T-helper 1 cell treated with Interleukin-12 subunit alpha and Interleukin-12 subunit beta and Interleukin-4 antibody, amounts not matched to agents 30 ng/mL and 1 ng/mL, for 36 hours (primary cell): Measurements from ENCODE around the gene LYZL1. TPM values are rescaled to one million over a fixed set of nuclear protein-coding genes. Genes with fewer than 3 reads are reported as not detected.
"Not testable (repeated sequence)": the region's sequence is repeated elsewhere in the genome, so short reads cannot be mapped to it uniquely, and the experiment has no call there.

ENCODE experiments used
- intact Hi-C: fragments of 100-400 bp; cut with micrococcal nuclease; formaldehyde crosslinking; loops from one replicate; pipeline ENCODE4 v1.15.1; 2024
- total RNA-seq: library from RNA; stranded (reverse); gene quantifications from 2 replicates; pipeline ENCODE4 v1.2.3, GENCODE V29; 2022

LYZL1 gene
- not detected in 2 replicates for total RNA-seq

DNA sequence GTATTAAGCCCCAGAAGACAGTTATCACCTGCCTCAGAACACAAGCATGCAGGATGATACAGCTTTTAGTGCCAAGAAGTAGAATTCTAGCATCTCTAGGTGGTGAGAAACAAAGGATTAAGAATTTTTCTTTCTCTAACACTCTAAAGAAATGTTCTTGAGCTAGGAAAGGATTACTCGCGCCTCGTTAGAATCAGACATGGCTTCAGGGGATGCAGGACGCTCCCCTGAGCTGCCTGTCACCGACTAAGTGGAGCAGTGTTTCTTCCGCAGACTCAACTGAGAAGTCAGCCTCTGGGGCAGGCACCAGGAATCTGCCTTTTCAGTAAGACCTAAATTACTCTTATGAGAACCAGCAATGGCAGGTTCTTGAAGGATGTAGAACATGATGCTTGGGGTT lies at the start of gene LYZL1:
Gene LYZL1, plus strand, starts transcription at position 165 of the 400 bp plus-strand sequence. CDS start 2,798 bp downstream, outside the sequence.
- intact Hi-C loops = not testable (repeated sequence)

DNA sequence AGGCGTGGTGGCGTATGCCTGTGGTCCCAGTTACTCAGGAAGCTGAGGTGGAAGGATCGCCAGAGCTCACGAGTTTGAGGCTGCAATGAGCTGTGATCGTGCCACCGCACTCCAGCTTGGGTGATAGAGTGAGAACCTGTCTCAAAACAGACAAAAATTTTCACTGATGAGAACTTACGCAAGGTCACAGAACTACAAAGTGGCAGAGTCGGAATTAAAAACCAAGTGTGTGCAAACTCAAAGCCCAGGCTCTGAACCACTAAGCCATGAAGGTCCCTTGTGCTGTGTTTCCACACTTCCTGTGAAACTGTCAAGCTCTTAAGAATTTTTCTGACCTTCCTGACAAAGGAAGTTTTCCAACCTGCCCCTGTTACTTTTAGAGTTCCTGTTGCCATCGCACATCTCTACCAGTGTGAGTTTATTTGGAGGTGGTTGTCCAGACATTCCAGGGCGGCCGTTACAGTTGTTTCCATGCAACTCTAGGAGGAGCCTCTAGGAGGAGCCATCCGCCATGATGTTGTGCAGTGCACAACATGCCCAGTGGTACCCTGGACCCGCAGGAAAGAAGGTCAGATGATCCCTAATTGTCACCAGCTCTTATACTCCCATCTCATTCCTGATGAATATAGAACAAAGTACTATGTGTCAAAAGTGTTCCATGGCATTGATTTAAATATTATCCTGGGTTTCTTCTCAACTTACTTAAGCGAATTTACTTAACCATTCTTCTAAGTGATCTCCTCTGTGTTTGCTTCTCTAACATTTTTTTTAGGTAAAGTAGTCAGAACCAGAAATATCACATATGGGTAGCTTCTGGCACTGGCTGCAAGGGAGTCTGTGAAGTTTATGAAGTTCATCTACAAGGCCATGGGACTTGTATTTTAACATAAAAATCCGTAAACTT lies 49.0 kb upstream of the LYZL1 start:
- intact Hi-C loops = no loop called here

DNA sequence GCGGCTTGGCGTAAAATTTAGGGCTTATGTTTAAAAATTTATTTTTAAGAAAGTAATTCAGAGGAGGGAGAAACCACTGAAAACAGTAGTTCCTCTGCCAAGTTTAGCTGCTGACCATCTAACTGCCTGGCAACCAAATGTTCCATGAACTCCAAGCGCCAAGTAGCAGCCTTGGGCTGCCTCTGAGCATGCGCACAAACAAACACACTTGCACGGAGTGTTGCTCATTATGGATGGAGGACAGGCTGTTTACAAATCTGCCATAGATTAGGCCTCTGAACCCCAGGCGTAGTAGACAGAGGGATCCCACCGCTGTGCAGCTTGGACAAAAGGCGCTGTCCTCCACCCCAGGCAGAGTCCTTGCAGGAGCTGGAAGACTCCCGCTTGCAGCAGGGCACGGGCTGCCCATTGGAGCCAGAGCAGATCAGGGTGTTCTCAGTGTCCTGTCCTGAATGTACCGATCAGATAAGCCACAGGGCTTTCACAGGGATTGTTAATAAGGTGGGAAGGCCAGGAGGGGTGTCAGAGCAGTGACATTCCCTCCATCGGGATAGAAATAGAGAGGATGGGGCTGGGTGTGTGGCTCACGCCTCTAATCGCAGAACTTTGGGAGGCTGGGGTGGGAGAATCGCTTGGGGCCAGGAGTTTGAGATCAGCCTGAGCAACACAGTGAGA lies 47.7 kb upstream of the LYZL1 start:
- intact Hi-C loops = no loop called here

DNA sequence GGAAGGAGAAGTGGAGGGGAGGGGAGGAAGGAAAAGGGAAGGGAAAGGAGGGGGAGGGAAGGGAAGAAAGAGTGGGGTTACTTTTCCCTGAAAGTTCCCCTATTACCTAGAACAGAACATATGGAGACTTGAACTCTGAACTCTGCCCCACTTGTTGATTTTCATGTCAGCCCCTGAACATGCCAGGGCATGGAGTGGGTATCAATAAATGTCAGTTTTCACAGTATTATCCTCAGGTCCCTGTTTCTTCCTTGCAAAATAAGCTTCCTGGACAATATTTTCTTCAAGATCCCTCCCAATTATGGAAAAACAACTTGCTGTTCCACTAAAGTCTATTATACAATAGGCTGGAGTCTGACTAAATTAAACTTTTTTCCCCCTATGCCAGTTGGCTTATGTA lies 46.9 kb upstream of the LYZL1 start:
- intact Hi-C loops = no loop called here

DNA sequence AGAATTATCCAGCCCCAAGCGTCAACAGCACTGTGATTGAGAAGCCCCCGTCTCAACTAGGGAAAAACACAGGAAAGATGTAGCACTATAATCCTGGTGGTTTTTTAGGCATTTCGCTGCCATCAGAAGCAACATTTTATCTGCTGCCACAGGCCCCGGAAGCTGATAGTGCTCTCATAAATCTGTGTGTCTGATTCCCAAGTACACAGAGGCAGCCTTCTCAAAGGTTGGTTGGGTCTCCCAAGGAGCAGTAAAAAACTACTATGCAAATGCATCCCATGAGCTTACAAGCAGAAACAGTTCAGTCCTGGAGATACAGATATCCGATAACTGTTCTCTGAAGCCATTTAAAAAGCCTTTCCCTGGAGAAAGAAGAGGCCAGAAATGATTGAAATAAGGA lies 45.8 kb upstream of the LYZL1 start:
- intact Hi-C loops = no loop called here

DNA sequence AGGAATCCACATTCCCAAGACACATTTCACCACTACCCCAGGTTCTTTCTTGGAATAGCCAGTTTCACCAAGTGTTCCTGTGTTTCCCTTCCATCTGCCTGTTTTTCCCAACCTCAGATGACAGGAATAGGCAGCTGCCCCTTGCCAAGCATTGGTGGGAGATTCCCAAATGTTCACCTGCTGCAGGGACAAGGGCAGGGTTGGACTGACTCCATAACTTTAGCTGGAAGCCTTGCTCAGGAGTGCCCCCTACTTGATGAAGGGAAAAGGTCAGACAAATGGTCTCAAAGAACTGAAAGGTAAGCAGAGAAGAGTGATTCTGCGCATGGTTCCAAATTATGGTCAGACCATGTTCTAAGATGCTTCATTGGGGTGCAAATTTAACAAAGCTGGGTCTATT lies 45.1 kb upstream of the LYZL1 start:
- intact Hi-C loops = no loop called here

DNA sequence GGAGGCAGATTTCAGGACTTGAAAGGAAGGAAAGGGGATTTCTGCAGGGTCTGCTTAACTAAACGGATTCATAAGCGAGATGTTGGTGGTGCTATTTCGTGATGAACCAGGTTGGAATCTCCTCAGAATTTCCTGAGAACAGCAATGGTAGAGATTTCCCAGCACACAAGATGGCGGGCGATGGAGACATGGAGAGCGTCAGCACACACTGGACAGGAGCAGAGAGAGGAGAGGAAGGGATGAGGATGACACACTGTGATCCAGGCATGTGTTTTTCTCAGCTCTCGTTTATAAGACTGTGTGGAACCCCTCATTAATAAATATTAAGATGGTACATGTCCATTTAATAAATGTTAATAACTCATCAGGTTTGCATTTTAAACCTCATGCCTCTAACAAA lies 43.9 kb upstream of the LYZL1 start:
- intact Hi-C loops = no loop called here

DNA sequence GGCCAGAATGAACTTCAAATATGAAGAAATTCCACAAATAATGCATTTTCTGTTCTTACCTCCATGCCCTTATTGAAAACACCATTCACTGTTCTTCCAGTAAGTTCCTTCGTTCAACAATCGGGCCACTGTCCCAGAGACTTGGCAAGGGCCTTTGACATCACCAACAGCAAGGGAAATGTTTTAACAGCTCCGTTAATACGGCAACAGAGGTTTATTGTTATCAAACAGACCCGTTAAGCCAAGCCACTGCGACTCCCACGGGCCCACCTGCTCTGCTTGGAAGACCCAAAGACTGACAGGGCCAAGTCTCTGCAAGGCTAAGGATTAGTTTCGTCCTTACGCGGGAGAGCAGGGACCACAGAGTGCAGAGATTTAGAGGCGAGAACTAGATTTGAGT lies 43.4 kb upstream of the LYZL1 start:
- intact Hi-C loops = no loop called here

DNA sequence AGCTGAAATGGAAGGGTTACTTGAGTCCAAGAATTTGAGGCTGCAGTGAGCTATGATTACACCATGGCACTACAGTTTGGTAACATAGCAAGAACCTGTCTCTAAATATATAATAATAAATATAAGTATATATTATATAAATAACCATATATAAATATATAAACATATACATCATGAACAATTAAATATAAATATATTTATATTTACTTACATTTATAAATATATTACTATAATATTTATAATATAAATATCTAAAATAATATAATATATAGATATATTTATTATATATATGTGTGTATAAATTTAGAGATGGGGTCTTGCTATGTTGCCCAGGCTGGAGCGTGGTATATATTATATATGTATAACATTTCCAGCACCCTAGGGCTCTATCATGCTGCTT lies 42.4 kb upstream of the LYZL1 start:
- intact Hi-C loops = no loop called here

DNA sequence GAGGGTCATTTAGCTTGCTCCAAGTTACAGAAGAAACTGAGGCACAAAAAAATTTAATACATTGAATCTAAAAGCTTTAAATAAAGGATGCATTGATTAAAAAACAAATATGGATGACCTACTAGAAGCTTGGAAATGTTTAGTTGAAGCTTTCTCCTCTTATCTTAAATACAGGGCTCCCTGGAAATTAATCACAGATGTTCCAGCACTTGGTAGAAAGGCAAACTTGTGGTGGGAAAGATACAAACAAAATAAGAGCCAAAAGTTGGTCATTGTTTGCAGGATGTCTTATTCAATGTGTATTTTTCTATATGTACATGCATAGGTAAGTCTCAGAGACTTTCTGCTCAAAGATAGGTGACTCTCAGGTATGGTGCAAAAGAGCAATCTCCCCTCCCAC lies 40.7 kb upstream of the LYZL1 start:
- intact Hi-C loops = no loop called here

DNA sequence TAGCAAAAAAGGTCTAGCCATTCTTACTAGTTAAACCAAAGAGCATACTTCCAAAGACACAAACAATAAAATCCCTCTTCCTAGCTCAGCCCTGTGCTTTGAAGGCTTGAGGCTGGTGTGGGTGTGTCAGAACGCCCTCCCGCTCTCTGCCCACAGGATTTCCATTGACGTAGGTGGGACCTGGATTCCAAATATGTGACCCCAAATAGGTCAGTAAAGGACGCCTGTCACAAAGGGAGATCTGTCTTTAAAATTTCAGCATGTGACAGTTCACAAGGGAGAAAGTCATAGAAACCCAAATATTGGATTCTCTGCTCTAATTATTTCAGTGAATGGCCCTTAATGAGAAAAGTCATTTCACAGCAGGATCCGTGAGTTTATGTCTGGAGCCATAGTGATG lies 39.9 kb upstream of the LYZL1 start:
- intact Hi-C loops = no loop called here

DNA sequence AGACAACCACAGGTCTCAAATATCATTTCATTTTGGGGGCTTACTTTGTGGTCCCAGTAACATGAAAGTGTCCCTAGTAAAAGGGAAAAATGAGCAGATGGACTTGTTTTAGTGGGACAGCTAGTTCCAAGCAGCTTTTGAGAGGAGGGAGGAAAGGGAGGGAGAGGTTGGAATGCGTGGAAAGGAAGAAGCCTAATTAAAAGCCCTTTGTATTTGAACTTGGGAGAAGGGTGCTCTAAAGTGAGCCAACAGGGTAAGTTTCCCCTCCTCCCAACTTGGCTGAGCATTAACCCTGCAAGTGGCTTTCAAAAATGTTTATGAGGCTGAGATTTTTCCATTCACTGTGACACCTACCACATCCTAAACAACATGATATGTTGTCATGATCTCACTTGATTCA lies 38.8 kb upstream of the LYZL1 start:
- intact Hi-C loops = no loop called here

DNA sequence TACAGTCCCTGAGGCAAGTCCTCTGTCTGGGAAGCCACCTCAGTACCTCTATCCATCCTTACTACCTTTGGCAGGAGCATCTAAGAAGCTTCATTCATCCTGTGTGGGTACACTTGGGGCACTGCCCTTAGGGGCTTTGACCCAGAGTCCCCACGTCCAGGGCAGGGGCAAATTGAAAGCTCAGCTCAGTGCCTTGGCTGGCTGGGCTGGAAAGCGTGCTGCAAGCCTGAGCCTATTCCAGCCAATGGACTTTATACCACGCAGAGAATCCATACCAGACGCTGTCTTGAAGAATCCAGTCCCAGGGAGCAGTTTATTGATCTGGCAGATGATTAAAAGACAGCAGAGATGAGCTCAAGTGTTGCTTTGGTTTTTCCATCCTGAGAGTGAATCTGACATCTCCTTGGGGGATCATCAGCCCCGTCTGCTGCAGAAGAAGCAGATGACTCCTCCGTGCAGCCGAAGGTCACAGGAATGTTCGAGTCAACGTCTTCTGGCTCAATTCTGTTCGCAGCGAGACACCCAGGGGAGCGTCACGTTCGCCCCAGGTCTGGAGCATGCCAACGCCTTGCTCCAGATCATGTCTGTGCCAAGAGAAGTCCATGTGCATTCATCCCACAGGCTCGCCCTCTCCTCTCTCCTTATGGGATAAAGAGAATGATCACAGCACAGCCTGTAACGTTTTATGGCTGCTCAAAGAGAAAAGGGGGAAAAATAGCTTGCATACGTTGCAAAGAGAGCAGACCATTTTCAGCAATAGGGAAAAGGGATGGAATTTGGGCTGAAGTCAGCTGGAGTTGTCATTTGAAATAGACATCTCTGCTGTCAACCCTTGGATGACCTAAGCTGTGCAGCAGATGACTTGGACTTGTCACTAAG lies 35.8 kb upstream of the LYZL1 start:
- intact Hi-C loops = no loop called here

DNA sequence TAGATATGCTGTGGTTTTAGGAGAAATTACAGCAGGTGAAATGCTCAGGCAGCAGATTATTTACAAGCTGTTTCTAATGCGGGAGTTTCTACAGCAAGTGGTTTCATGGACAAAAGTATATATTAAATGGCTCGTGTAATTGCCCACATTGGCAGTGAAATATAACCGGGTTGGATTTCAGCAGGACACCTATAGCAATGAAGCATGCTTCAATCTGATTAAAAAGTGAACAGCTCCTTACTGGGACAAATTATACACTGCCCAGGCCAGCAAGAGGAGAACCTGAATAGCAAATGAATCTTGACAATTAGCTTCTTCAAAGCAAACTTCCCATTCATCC lies 35.2 kb upstream of the LYZL1 start:
- intact Hi-C loops = no loop called here

DNA sequence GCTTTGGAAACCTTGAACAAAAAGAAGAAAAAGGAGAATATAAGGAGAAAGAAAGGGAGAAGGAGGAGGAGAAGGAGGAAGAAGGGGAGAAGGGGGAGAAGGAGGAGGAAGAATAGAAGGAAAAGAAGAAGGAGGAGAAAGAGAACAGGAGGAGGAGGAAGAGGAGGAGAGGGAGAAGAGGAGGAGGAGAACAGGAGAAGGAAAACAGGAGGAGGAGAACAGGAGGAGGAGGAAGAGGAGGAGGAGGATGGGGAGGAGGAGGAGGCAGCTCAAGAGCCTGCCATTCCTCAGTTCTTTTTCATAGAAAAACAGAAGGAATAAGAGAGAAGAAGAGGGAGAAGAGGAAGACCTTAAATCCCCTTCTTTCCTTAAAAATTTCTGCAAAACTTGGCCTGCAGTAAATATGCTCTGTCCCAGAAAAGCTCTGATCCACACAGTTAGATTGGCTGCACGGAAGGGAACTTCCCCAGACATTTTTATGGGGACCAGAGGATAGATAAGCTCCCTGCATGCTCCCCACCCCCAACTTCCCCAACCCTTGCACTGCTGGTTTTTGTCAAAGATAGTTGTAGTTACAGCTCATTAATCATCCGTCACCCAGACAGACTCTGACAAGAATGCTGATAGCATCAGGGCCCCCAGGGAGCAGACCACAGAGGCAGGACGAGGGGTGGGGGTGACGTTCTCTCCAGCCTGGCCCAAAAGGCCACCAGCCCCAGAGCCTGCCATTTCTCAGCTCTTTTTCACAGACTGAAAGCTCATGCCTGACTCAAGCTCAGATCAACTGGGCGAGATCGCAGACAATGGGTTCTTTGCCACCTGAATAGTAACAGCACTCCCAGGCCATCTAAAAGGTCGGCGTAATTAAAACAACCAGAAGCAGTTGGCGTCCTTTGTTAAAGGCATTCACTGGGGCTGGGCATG lies 34.5 kb upstream of the LYZL1 start:
- intact Hi-C loops = no loop called here

DNA sequence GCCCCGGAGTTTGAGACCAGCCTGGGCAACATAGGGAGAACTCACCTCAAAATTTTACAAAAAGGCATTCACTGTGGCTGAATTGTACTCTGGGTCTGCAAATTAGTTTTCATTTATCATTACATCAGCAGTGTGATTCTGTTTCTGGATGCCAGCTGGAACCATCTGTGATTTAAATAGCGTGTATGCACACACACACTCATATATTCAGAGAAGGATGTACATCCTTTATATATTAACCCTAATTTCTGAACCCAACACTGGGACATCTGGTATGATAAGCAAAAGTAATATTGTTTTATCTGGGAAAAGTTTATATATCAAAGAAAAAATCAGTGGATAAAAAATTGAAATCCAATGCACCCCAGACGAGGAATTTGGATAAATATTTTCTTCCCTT lies 33.8 kb upstream of the LYZL1 start:
- intact Hi-C loops = no loop called here

DNA sequence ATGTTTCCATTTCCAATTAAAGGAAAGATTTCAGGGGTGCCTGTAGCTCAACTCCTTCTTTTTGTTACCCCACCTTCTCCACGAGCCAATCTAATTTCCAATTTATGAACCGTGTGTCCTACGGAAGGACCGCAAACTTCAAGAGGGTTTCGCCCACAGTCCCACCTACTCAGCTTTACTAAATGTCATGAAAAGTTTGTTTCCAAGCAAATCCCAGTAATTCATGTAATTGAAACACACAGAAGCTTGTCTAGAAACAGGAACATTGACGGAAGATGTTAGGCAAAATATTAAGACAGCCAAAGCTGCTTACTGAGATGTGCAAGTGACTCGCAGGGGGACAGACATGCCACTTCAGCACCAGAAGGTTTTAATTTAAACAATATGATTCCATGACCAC lies 32.9 kb upstream of the LYZL1 start:
- intact Hi-C loops = no loop called here

DNA sequence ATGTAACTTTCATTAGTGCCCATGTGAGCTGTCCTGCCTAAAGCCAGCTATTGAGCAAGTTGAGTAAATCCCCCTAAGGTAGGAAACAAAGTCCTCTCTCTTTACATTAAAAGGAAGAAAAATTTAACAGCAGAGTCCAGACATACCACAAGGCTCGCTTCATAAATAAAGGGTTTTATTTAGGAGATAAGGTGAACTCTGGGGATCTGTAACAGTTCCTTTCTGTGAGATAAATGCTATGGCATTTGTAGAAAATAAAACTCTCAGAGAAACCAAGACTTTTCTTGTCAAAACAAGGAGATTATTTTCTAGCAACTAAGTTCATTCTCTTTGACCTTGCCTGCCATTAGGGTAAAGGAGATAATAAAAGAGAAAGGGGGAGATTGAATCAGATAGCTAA lies 32.3 kb upstream of the LYZL1 start:
- intact Hi-C loops = no loop called here

DNA sequence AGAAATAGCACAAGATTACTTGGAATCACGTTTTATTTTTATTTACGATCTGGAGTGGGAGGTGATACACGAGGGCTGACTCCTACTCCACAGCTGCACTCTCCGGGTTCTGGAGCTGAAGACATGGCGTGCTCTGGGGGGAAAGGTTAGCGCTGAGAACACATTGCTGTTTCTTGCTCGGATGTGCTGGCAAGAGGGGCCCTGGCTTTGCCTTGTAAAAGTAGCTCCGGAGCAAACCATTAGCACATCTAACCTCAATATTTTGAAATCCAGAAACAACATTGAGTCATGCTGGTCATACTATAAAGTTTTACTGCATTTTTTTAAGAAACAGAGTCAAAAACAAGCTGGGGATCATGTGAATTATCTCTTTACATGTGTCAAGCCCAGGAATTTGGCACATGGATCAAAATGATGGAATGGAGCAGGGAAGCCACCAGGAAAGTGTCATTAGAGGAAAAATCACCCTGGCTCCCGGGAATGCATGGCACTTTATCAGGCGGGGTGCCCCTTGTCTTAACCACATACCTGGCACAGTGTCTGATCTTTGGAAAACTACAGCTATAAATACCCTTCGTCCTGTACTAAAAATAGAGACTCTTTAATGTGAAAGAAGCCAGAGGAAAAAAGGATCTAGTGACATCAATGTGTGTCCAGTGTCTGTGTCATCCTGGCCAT lies 31.6 kb upstream of the LYZL1 start:
- intact Hi-C loops = no loop called here

DNA sequence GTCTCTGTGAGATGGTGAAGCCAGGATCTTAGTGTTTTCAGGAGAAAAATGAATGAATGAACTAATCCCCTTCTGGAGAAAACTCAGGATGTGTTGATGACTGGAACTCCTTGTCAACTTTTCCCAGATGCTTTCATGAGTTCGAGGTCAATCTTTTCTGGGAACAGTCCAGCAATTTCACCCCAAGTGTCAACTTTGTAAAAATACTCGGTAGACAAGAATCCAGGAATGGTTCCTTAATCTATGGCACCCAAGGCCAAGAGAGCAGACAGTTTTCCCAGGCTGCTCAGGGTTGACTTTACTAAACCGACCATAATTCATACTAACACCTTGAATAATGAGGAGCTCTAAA lies 31.1 kb upstream of the LYZL1 start:
- intact Hi-C loops = no loop called here
